Peyer's patch (tissue), 4 donors: ENCODE measurements around the gene ARMC9. TPM values are rescaled to one million over a fixed set of nuclear protein-coding genes. Genes with fewer than 3 reads are reported as not detected.

Source experiments
- DNase-seq, 3 donors: peaks; one replicate each; pipeline ENCODE4 v3.0.0-alpha.2; 2017 to 2019
- H3K27ac ChIP-seq, 4 donors: fragments of 200-600 bp; sonication (generic); one replicate each; pipeline ENCODE4 v1.5.1; 2016 to 2019
- H3K27me3 ChIP-seq, 2 donors: fragments of 200-600 bp; sonication (generic); one replicate each; pipeline ENCODE4 v1.5.1; 2019
- H3K36me3 ChIP-seq, 3 donors: fragments of 200-600 bp; sonication (generic); one replicate each; pipeline ENCODE4 v1.5.1; 2016 to 2019
- H3K4me1 ChIP-seq, 4 donors: fragments of 200-600 bp; sonication (generic); one replicate each; pipeline ENCODE4 v1.5.1; 2016 to 2019
- H3K4me3 ChIP-seq, 4 donors: fragments of 200-600 bp; sonication (generic); 1 replicate in 3 of 4; 2 replicates in 1 of 4; pipeline ENCODE4 v1.5.1; 2016 to 2019; ENCODE audit warnings: mild to moderate bottlenecking in 1 of 4
- H3K9me3 ChIP-seq, 4 donors: fragments of 200-600 bp; sonication (generic); one replicate each; pipeline ENCODE4 v1.5.1; 2016 to 2019; ENCODE audit warnings: mild to moderate bottlenecking in 1 of 4
- CTCF ChIP-seq, 6 experiments: fragments of 450-650 bp in 4 of 6; fragments of 200-600 bp in 2 of 6; sonication (generic) in 1 of 6; IDR thresholded peaks; one replicate each; pipeline ENCODE4 v1.5.1; 2017 to 2019; ENCODE audit warnings: antibody characterized with exemption in 6 of 6, mild to moderate bottlenecking in 3 of 6, moderate library complexity in 1 of 6
- POLR2A ChIP-seq, 2 donors: fragments of 450-650 bp; IDR thresholded peaks; one replicate each; pipeline ENCODE4 v1.5.1; 2017; ENCODE audit warnings: antibody characterized with exemption in 2 of 2, mild to moderate bottlenecking in 2 of 2, moderate library complexity in 2 of 2
- total RNA-seq, 4 donors: library from RNA; depleted of rRNA; stranded (reverse); fragments of >200 nt; gene quantifications; one replicate each; pipeline ENCODE4 v1.1.0, GENCODE V29; 2016

Gene ARMC9
- total RNA-seq, 4 donors from 2014 or later, result 3.3 to 15.7 (median 10.5) TPM

- H3K4me3 ChIP-seq, result no peak overlapping the region
- no peak overlapping the region for H3K27ac ChIP-seq
- no peaks in the 10 kb centered on the region for H3K9me3 ChIP-seq
- peak in 1 of 3 donors; percentile 18 for DNase-seq
- no peak for TF ChIP-seq POLR2A (IDR thresholded peaks at IDR 0.05)
- TF ChIP-seq CTCF (IDR thresholded peaks at IDR 0.05), result no peak
- no peaks in the 10 kb centered on the region for H3K4me1 ChIP-seq
- no peaks in the 10 kb centered on the region for H3K36me3 ChIP-seq
- no peaks in the 10 kb centered on the region for H3K27me3 ChIP-seq
Observed at GRCh38 chr2:231336236-231336635, 137.8 kb downstream of the ARMC9 start.

GRCh38 chr2:231336700-231337099, 138.3 kb downstream of the ARMC9 start:
- DNase-seq, result peak in 1 of 3 donors; percentile 8
- TF ChIP-seq CTCF (IDR thresholded peaks at IDR 0.05) (no peak), POLR2A (IDR thresholded peaks at IDR 0.05) (no peak)
- Histone ChIP-seq H3K36me3 (no peaks in the 10 kb centered on the region), H3K27me3 (no peaks in the 10 kb centered on the region), H3K4me1 (no peaks in the 10 kb centered on the region), H3K27ac (no peak overlapping the region), H3K4me3 (no peak overlapping the region), H3K9me3 (no peaks in the 10 kb centered on the region)

- Histone ChIP-seq H3K4me3 (no peak overlapping the region), H3K36me3 (no peaks in the 10 kb centered on the region), H3K27ac (no peak overlapping the region), H3K27me3 (no peaks in the 10 kb centered on the region), H3K9me3 (no peaks in the 10 kb centered on the region), H3K4me1 (no peaks in the 10 kb centered on the region)
- TF ChIP-seq CTCF (IDR thresholded peaks at IDR 0.05), result no peak
- no peak for TF ChIP-seq POLR2A (IDR thresholded peaks at IDR 0.05)
- no peak for DNase-seq
Observed at GRCh38 chr2:231337807-231338759, 139.7 kb downstream of the ARMC9 start.

GRCh38 chr2:231339316-231339715, 140.9 kb downstream of the ARMC9 start:
- peaks cover 0 to 4% (median 0%) of the 10 kb centered on the region in 4 donors for H3K4me1 ChIP-seq
- no peaks in the 10 kb centered on the region for H3K36me3 ChIP-seq
- H3K4me3 ChIP-seq, result no peak overlapping the region
- no peaks in the 10 kb centered on the region for H3K27me3 ChIP-seq
- H3K9me3 ChIP-seq, result no peaks in the 10 kb centered on the region
- H3K27ac ChIP-seq, result no peak overlapping the region
- no peak for TF ChIP-seq POLR2A (IDR thresholded peaks at IDR 0.05)
- TF ChIP-seq CTCF (IDR thresholded peaks at IDR 0.05), result no peak
- DNase-seq, result peak in 1 of 3 donors; percentile 17

- TF ChIP-seq POLR2A (IDR thresholded peaks at IDR 0.05), result no peak
- TF ChIP-seq CTCF (IDR thresholded peaks at IDR 0.05), result no peak
- H3K4me3 ChIP-seq, result no peak overlapping the region
- H3K27ac ChIP-seq, result no peak overlapping the region
- no peaks in the 10 kb centered on the region for H3K36me3 ChIP-seq
- DNase-seq, result peak in 1 of 3 donors; percentile 5
- H3K4me1 ChIP-seq, result peaks cover 0 to 4% (median 0%) of the 10 kb centered on the region in 4 donors
- no peaks in the 10 kb centered on the region for H3K27me3 ChIP-seq
- H3K9me3 ChIP-seq, result no peaks in the 10 kb centered on the region
Observed at GRCh38 chr2:231341100-231341499, 142.7 kb downstream of the ARMC9 start.
